OCI-LY3 (cell line): ENCODE measurements around the gene FCHO1.

ENCODE experiments used
- H2AFZ ChIP-seq: fragments of 200-600, 300-600 bp; shearing (Covaris generic); 2 replicates; pipeline ENCODE4 v1.6.0; 2014; ENCODE audit warnings: antibody characterized with exemption, low read depth, low read length
- H3K27ac ChIP-seq: fragments of 200-600, 300-600 bp; sonication (generic); 2 replicates; pipeline ENCODE4 v1.5.1; 2014; ENCODE audit warnings: mild to moderate bottlenecking, low read length, moderate library complexity, mixed read lengths
- H3K27me3 ChIP-seq: fragments of 200-600, 300-600 bp; sonication (generic); 2 replicates; pipeline ENCODE4 v1.6.1; 2014; ENCODE audit warnings: low read depth, low read length, mixed read lengths
- H3K36me3 ChIP-seq: fragments of 200-600, 300-600 bp; sonication (generic); replicated peaks from 2 replicates; pipeline ENCODE3; 2014; ENCODE audit warnings: low read depth, low read length, mixed read lengths
- H3K4me1 ChIP-seq: fragments of 300-600, 200-600 bp; sonication (generic); 2 replicates; pipeline ENCODE4 v1.6.1; 2014; ENCODE audit warnings: low read length, mixed read lengths
- H3K4me2 ChIP-seq: fragments of 200-600, 300-600 bp; sonication (generic); 2 replicates; pipeline ENCODE4 v1.6.1; 2014; ENCODE audit warnings: low read length, mixed read lengths
- H3K4me3 ChIP-seq: fragments of 300-600, 200-600 bp; sonication (generic); 2 replicates; pipeline ENCODE4 v1.5.1; 2014; ENCODE audit warnings: antibody characterized with exemption, mild to moderate bottlenecking, low read length, moderate library complexity
- H3K79me2 ChIP-seq: fragments of 300-600, 200-600 bp; shearing (Covaris generic); 2 replicates; pipeline ENCODE4 v1.6.1; 2014; ENCODE audit warnings: mild to moderate bottlenecking, low read length, mixed read lengths
- H3K9ac ChIP-seq: fragments of 300-600, 200-600 bp; shearing (Covaris generic); 2 replicates; pipeline ENCODE4 v1.6.0; 2014; ENCODE audit warnings: mild to moderate bottlenecking, low read length, moderate library complexity
- H3K9me3 ChIP-seq: fragments of 200-600, 300-600 bp; shearing (Covaris generic); 2 replicates; pipeline ENCODE4 v1.6.1; 2014; ENCODE audit warnings: low read length, mixed read lengths; ENCODE audit not compliant: insufficient read depth
- H4K20me1 ChIP-seq: fragments of 200-600, 300-600 bp; sonication (generic); 2 replicates; pipeline ENCODE4 v1.6.1; 2016; ENCODE audit warnings: low read length, mixed read lengths; ENCODE audit not compliant: insufficient read depth
- EZH2phosphoT487 ChIP-seq: fragments of 200-600 bp; shearing (Covaris generic); IDR thresholded peaks from 2 replicates; pipeline ENCODE4 v1.6.1; 2018; ENCODE audit warnings: antibody characterized with exemption, mixed run types, low read depth
- TF ChIP-seq, protein P1 (sequence below): fragments of 200-600, 300-600 bp; sonication (generic); IDR thresholded peaks from 2 replicates; pipeline ENCODE4 v1.5.1; 2014; ENCODE audit warnings: antibody characterized with exemption, low read length, low read depth

Gene FCHO1

DNA sequence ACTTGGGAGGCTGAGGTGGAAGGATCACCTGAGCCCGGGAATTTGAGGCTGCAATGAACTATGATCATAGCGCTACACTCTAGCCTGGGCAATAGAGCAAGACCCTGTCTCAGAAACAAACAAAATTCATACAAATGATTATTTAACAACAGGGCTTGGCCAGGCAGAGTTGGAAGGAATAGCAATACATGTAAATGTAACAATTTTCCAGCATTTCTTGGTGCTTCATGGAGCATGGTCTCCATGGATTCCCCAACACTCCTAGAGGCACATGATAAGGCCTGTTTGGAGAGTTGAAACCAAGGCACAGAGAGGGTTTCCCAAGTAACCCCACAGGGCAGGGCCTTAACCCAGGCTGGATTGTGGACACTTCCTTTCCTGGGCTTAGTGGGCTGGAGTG lies 59.8 kb downstream of the FCHO1 start:
- no peaks in the 10 kb centered on the region for H4K20me1 ChIP-seq
- peaks cover 7% of the 10 kb centered on the region for H3K27me3 ChIP-seq
- no peak for TF ChIP-seq EZH2phosphoT487
- TF ChIP-seq, protein P1, sequence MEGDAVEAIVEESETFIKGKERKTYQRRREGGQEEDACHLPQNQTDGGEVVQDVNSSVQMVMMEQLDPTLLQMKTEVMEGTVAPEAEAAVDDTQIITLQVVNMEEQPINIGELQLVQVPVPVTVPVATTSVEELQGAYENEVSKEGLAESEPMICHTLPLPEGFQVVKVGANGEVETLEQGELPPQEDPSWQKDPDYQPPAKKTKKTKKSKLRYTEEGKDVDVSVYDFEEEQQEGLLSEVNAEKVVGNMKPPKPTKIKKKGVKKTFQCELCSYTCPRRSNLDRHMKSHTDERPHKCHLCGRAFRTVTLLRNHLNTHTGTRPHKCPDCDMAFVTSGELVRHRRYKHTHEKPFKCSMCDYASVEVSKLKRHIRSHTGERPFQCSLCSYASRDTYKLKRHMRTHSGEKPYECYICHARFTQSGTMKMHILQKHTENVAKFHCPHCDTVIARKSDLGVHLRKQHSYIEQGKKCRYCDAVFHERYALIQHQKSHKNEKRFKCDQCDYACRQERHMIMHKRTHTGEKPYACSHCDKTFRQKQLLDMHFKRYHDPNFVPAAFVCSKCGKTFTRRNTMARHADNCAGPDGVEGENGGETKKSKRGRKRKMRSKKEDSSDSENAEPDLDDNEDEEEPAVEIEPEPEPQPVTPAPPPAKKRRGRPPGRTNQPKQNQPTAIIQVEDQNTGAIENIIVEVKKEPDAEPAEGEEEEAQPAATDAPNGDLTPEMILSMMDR, result no peak
- no peak overlapping the region for H3K4me3 ChIP-seq
- no peak overlapping the region for H3K27ac ChIP-seq
- H2AFZ ChIP-seq, result no peak overlapping the region
- H3K36me3 ChIP-seq, result no peaks in the 10 kb centered on the region
- H3K79me2 ChIP-seq, result no peaks in the 10 kb centered on the region
- H3K9me3 ChIP-seq, result no peaks in the 10 kb centered on the region
- no peaks in the 10 kb centered on the region for H3K4me1 ChIP-seq
- no peak overlapping the region for H3K4me2 ChIP-seq
- no peak overlapping the region for H3K9ac ChIP-seq

DNA sequence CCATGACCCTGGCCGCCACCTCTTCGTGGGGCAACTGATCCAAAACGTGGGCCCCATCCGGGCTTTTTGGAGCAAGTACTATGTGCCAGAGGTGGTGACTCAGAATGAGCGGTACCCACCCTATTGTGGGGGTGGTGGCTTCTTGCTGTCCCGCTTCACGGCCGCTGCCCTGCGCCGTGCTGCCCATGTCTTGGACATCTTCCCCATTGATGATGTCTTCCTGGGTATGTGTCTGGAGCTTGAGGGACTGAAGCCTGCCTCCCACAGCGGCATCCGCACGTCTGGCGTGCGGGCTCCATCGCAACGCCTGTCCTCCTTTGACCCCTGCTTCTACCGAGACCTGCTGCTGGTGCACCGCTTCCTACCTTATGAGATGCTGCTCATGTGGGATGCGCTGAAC lies 60.4 kb downstream of the FCHO1 start:
- no peaks in the 10 kb centered on the region for H3K9me3 ChIP-seq
- no peaks in the 10 kb centered on the region for H3K79me2 ChIP-seq
- H3K9ac ChIP-seq, result no peak overlapping the region
- TF ChIP-seq, protein P1, result no peak
- TF ChIP-seq EZH2phosphoT487, result no peak
- H3K27ac ChIP-seq, result no peak overlapping the region
- peaks cover 7% of the 10 kb centered on the region for H3K27me3 ChIP-seq
- H3K36me3 ChIP-seq, result no peaks in the 10 kb centered on the region
- H2AFZ ChIP-seq, result no peak overlapping the region
- no peaks in the 10 kb centered on the region for H3K4me1 ChIP-seq
- H3K4me3 ChIP-seq, result no peak overlapping the region
- H4K20me1 ChIP-seq, result no peaks in the 10 kb centered on the region
- H3K4me2 ChIP-seq, result no peak overlapping the region

DNA sequence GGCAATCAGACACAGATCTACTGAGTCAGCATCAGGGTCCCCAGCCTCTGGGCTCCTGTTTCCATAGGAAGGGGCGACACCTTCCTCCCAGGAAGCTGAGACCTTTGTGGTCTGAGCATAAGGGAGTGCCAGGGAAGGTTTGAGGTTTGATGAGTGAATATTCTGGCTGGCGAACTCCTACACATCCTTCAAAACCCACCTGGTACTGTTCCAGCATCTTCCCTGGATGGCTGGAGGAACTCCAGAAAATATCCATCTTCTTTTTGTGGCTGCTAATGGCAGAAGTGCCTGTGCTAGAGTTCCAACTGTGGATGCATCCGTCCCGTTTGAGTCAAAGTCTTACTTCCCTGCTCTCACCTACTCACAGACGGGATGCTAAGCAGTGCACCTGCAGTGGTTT lies 60.8 kb downstream of the FCHO1 start:
- peaks cover 7% of the 10 kb centered on the region for H3K27me3 ChIP-seq

DNA sequence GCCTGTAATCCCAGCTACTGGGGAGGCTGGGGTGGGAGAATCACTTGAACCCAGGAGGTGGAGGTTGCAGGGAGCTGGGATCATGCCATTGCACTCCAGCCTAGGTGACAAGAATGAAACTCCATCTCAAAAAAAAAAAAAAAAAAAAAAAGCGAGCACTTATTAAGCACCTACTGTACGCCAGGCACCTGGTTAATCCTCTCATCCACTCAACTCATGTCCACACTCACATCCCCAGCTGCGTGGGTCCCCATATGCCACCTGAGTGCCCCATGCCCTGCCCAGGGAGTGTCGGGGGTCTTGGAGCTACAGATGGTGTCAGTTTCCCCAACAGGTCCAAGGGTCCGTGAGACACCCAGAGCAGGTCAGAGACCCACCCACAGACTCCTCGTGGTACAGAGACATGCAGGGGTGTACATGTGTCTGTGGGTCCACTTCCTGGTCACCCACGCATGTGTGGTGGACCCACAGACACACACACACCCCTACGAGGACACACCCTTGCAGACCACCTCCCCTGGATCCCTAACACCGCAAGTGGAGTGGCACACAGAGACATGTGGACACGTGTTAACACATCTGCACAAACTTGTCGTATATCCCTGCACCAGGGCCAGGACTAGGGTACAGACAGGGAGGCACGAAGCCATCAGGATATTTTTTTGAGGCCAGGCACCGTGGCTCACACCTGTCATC lies 66.5 kb downstream of the FCHO1 start:
- Histone ChIP-seq H3K9ac (no peak overlapping the region), H3K4me3 (no peak overlapping the region), H3K9me3 (no peaks in the 10 kb centered on the region), H3K79me2 (no peaks in the 10 kb centered on the region), H3K4me2 (no peak overlapping the region), H3K36me3 (no peaks in the 10 kb centered on the region), H3K4me1 (no peaks in the 10 kb centered on the region), H4K20me1 (no peaks in the 10 kb centered on the region), H3K27ac (no peak overlapping the region), H3K27me3 (peaks cover under 1% of the 10 kb centered on the region), H2AFZ (no peak overlapping the region)
- no peak for TF ChIP-seq EZH2phosphoT487
- TF ChIP-seq, protein P1, result no peak

More for the DNA sequence above, 60.8 kb downstream of the FCHO1 start:
- H3K4me3 ChIP-seq, result no peak overlapping the region
- H3K9me3 ChIP-seq, result no peaks in the 10 kb centered on the region
- H3K79me2 ChIP-seq, result no peaks in the 10 kb centered on the region
- no peak overlapping the region for H3K9ac ChIP-seq
- no peak overlapping the region for H3K4me2 ChIP-seq
- H3K36me3 ChIP-seq, result no peaks in the 10 kb centered on the region
- no peak for TF ChIP-seq EZH2phosphoT487
- TF ChIP-seq, protein P1, result no peak
- H4K20me1 ChIP-seq, result no peaks in the 10 kb centered on the region
- H3K4me1 ChIP-seq, result no peaks in the 10 kb centered on the region
- no peak overlapping the region for H3K27ac ChIP-seq
- H2AFZ ChIP-seq, result no peak overlapping the region
